ENCODE measurements around the gene RNF224.

The RNF224 gene

GRCh38 chr9:137255448-137256114 lies 28.3 kb downstream of the RNF224 start:
- no peak for DNase-seq

GRCh38 chr9:137256362-137256761 lies 29.1 kb downstream of the RNF224 start:
- no peak for DNase-seq

GRCh38 chr9:137256856-137257255 lies 29.6 kb downstream of the RNF224 start:
- no peak for DNase-seq

- DNase-seq = peak in 1 of 2 experiments; percentile 15
These were observed 35.0 kb downstream of the RNF224 start for GRCh38 chr9:137262173-137262908.

- no peak for DNase-seq
These were observed 35.6 kb downstream of the RNF224 start for GRCh38 chr9:137262909-137263285.

- DNase-seq = no peak
These were observed 36.2 kb downstream of the RNF224 start for GRCh38 chr9:137263506-137263905.

GRCh38 chr9:137264067-137264466 lies 36.8 kb downstream of the RNF224 start:
- DNase-seq = no peak

- DNase-seq = no peak
These were observed 38.3 kb downstream of the RNF224 start for GRCh38 chr9:137265496-137266161.

GRCh38 chr9:137266162-137266527 lies 38.8 kb downstream of the RNF224 start:
- no peak for DNase-seq

- no peak for DNase-seq
These were observed 39.5 kb downstream of the RNF224 start for GRCh38 chr9:137266585-137267453.

- no peak for DNase-seq
These were observed 40.6 kb downstream of the RNF224 start for GRCh38 chr9:137267933-137268355.

- DNase-seq = no peak
These were observed 41.4 kb downstream of the RNF224 start for GRCh38 chr9:137268538-137269201.

- no peak for DNase-seq
These were observed 42.0 kb downstream of the RNF224 start for GRCh38 chr9:137269231-137269772.

GRCh38 chr9:137270929-137271695 lies 43.8 kb downstream of the RNF224 start:
- DNase-seq = no peak

- no peak for DNase-seq
These were observed 44.4 kb downstream of the RNF224 start for GRCh38 chr9:137271696-137272076.

GRCh38 chr9:137272241-137273094 lies 45.2 kb downstream of the RNF224 start:
- no peak for DNase-seq

GRCh38 chr9:137273095-137273490 lies 45.8 kb downstream of the RNF224 start:
- DNase-seq = no peak

GRCh38 chr9:137273611-137274320 lies 46.5 kb downstream of the RNF224 start:
- no peak for DNase-seq

GRCh38 chr9:137275203-137275587 lies 47.9 kb downstream of the RNF224 start:
- no peak for DNase-seq

All from cerebellar nuclear complex (tissue), 1 donor.